ENCODE data around the gene CD72.
A peak's percentile ranks its signal among the peaks of the same experiment; 100 is the strongest.
"Not testable (repeated sequence)": the region's sequence is repeated elsewhere in the genome, so short reads cannot be mapped to it uniquely, and the experiment has no call there.

CD72 gene

GRCh38 chr9:35649431-35650340, 31.5 kb upstream of the CD72 start:
- DNase-seq = no peak

GRCh38 chr9:35646533-35647265, 28.5 kb upstream of the CD72 start:
- DNase-seq = peak; percentile 90

GRCh38 chr9:35646153-35646532, 27.9 kb upstream of the CD72 start:
- peak; percentile 74 for DNase-seq

GRCh38 chr9:35645736-35646135, 27.5 kb upstream of the CD72 start:
- DNase-seq = not testable (repeated sequence)

- DNase-seq = no peak
Measured at GRCh38 chr9:35643046-35643445, 24.8 kb upstream of the CD72 start.

- DNase-seq = not testable (repeated sequence)
Measured at GRCh38 chr9:35641478-35641877, 23.3 kb upstream of the CD72 start.

- DNase-seq = not testable (repeated sequence)
Measured at GRCh38 chr9:35640431-35640830, 22.2 kb upstream of the CD72 start.

- no peak for DNase-seq
Measured at GRCh38 chr9:35639631-35640030, 21.4 kb upstream of the CD72 start.

- DNase-seq = not testable (repeated sequence)
Measured at GRCh38 chr9:35639225-35639624, 21.0 kb upstream of the CD72 start.

GRCh38 chr9:35638751-35639150, 20.5 kb upstream of the CD72 start:
- DNase-seq = not testable (repeated sequence)

- DNase-seq = not testable (repeated sequence)
Measured at GRCh38 chr9:35637427-35637955, 19.3 kb upstream of the CD72 start.

- DNase-seq = not testable (repeated sequence)
Measured at GRCh38 chr9:35636877-35637246, 18.6 kb upstream of the CD72 start.

GRCh38 chr9:35636135-35636876, 18.1 kb upstream of the CD72 start:
- no peak for DNase-seq

- DNase-seq = no peak
Measured at GRCh38 chr9:35635730-35636129, 17.5 kb upstream of the CD72 start.

GRCh38 chr9:35629597-35629996, 11.4 kb upstream of the CD72 start:
- DNase-seq = no peak

- no peak for DNase-seq
Measured at GRCh38 chr9:35628389-35628991, 10.3 kb upstream of the CD72 start.

- no peak for DNase-seq
Measured at GRCh38 chr9:35627575-35627974, 9.4 kb upstream of the CD72 start.

GRCh38 chr9:35619800-35620158, 1.6 kb upstream of the CD72 start:
- DNase-seq = no peak

GRCh38 chr9:35618854-35619799, 914 bp upstream of the CD72 start:
- DNase-seq = no peak

GRCh38 chr9:35617548-35617947, 665 bp downstream of the CD72 start:
- no peak for DNase-seq

- peak; percentile 35 for DNase-seq
Measured at GRCh38 chr9:35616681-35617459, 1.3 kb downstream of the CD72 start.
